K562 (cell line): ENCODE data around the gene KCTD6. TPM values are rescaled to one million over a fixed set of nuclear protein-coding genes. Genes with fewer than 3 reads are reported as not detected.

ENCODE experiments used
- ATAC-seq: fragments of 200-7000 bp; cut with Tn5 transposase; 3 replicates; pipeline ENCODE4 v1.9.1; 2020; ENCODE audit warnings: moderate library complexity
- BruUV-seq: library from RNA; stranded (reverse); fragments of 400-500 nt; replicated peaks from 2 replicates; lab custom pipeline; 2021; lab: Mats Ljungman, UMichigan
- CTCF ChIA-PET: fragments of 300-600 bp; formaldehyde crosslinking; extraction: SDS; loops from one replicate; lab custom pipeline; 2021; ENCODE audit warnings: low intra/inter-chr PET ratio; lab: Yijun Ruan, JAX
- POLR2A ChIA-PET: fragments of 300-600, 350-650 bp; sonication (Branson Sonifier 250); formaldehyde crosslinking; extraction: SDS; loops from one replicate; lab custom pipeline; 2021; ENCODE audit warnings: antibody characterized with exemption, inconsistent platforms; lab: Yijun Ruan, JAX
- DNase-seq, 4 experiments: peaks; one replicate each; pipeline versions ENCODE4 v3.0.0 to v3.0.0-alpha.2; 2011 to 2018; ENCODE audit warnings: low spot score in 3 of 4, mixed read lengths in 3 of 4; ENCODE audit errors: extremely low read depth in 1 of 4
- FAIRE-seq: peaks from 2 replicates; lab custom pipeline; 2011; peaks lifted over from hg19 to GRCh38; lab: Jason Lieb, UNC
- H2AFZ ChIP-seq: 2 replicates; pipeline ENCODE4 v1.6.0; 2011; ENCODE audit warnings: low read depth, low read length, control low read depth, inconsistent platforms
- H3K27ac ChIP-seq: fragments of 200-600 bp; 3 replicates; pipeline ENCODE4 v1.8.0; 2011; ENCODE audit warnings: low read depth, mild to moderate bottlenecking, control low read depth, inconsistent platforms, low read length, moderate library complexity, mixed read lengths; ENCODE audit errors: extremely low read depth
- H3K27me3 ChIP-seq, 2 experiments: fragments of 300-600 bp in 1 of 2; 2 replicates in 1 of 2; 3 replicates in 1 of 2; pipeline versions ENCODE4 v1.6.0 to v1.8.0; 2011; ENCODE audit warnings: inconsistent platforms in 2 of 2, low read length in 2 of 2, mild to moderate bottlenecking in 1 of 2, mixed read lengths in 1 of 2, moderate library complexity in 1 of 2; ENCODE audit not compliant: control insufficient read depth in 2 of 2, insufficient read depth in 2 of 2
- H3K36me3 ChIP-seq: fragments of 300-600 bp; 3 replicates; pipeline ENCODE4 v1.8.0; 2011; ENCODE audit warnings: mild to moderate bottlenecking, low read length, inconsistent platforms; ENCODE audit not compliant: control insufficient read depth, insufficient read depth
- H3K4me1 ChIP-seq, 2 experiments: fragments of 200-600 bp in 1 of 2; replicated peaks in 1 of 2; 2 replicates in 1 of 2; 3 replicates in 1 of 2; pipeline versions ENCODE4 v1.5.1 to v1.8.0; 2011; ENCODE audit warnings: inconsistent platforms in 2 of 2, low read length in 2 of 2, mild to moderate bottlenecking in 1 of 2, mixed read lengths in 1 of 2, moderate library complexity in 1 of 2; ENCODE audit not compliant: control insufficient read depth in 2 of 2, insufficient read depth in 2 of 2
- H3K4me2 ChIP-seq: 2 replicates; pipeline ENCODE4 v1.6.1; 2011; ENCODE audit warnings: low read length, control low read depth, inconsistent platforms, mixed read lengths; ENCODE audit not compliant: insufficient read depth
- H3K4me3 ChIP-seq: fragments of 200-600 bp; sonication (generic), shearing (Covaris generic); 2 replicates; pipeline ENCODE4 v1.5.1; 2016; ENCODE audit warnings: control low read depth, inconsistent platforms
- H3K79me2 ChIP-seq: fragments of 200-600 bp; 3 replicates; pipeline ENCODE4 v1.8.0; 2011; ENCODE audit warnings: low read length, inconsistent platforms; ENCODE audit not compliant: control insufficient read depth, insufficient read depth
- H3K9ac ChIP-seq, 2 experiments: 2 replicates each; pipeline versions ENCODE4 v1.6.0 to v1.6.1; 2011; ENCODE audit warnings: low read depth in 2 of 2, low read length in 2 of 2, control low read depth in 1 of 2, inconsistent platforms in 1 of 2, mild to moderate bottlenecking in 1 of 2, mixed read lengths in 1 of 2; ENCODE audit not compliant: insufficient read depth in 1 of 2
- H3K9me1 ChIP-seq: one replicate; pipeline ENCODE4 v1.6.0; 2011; ENCODE audit warnings: inconsistent platforms, mild to moderate bottlenecking, low read length, moderate library complexity; ENCODE audit not compliant: control insufficient read depth, insufficient read depth
- H3K9me3 ChIP-seq: replicated peaks from 2 replicates; pipeline ENCODE4 v1.5.1; 2011; ENCODE audit warnings: low read depth, low read length, inconsistent platforms; ENCODE audit not compliant: control insufficient read depth, insufficient read depth
- H4K20me1 ChIP-seq: replicated peaks from 2 replicates; pipeline ENCODE4 v1.6.1; 2011; ENCODE audit warnings: low read length, inconsistent platforms, mixed read lengths; ENCODE audit not compliant: control insufficient read depth, insufficient read depth
- BRF1 ChIP-seq: IDR thresholded peaks from 3 replicates; pipeline ENCODE4 v1.6.1; 2011; ENCODE audit warnings: borderline replicate concordance, mild to moderate bottlenecking; ENCODE audit not compliant: insufficient read length; ENCODE audit errors: extremely low read depth
- EHMT2 ChIP-seq: fragments of 450-650 bp; IDR thresholded peaks from 2 replicates; pipeline ENCODE4 v1.6.1; 2018; ENCODE audit warnings: antibody characterized with exemption
- ETV5 ChIP-seq: sonication (generic); formaldehyde crosslinking; IDR thresholded peaks from 2 replicates; pipeline ENCODE4 v1.4.0; 2020; ENCODE audit warnings: low read depth, mild to moderate bottlenecking, missing genetic modification reagents
- FIP1L1 ChIP-seq: fragments of 200-400 bp; formaldehyde crosslinking; IDR thresholded peaks from 2 replicates; pipeline ENCODE4 v1.6.1; 2018; ENCODE audit warnings: mild to moderate bottlenecking, low read depth, low read length; ENCODE audit not compliant: poor library complexity, severe bottlenecking
- FOXK2 ChIP-seq, 2 experiments: fragments of 450-650 bp; IDR thresholded peaks in 1 of 2; conservative IDR thresholded peaks in 1 of 2; 2 replicates each; pipeline ENCODE4 v1.6.1; 2016; ENCODE audit warnings: low read depth in 2 of 2, mild to moderate bottlenecking in 1 of 2
- HMG20B ChIP-seq: fragments of 250-450 bp; sonication (Bioruptor Pico); IDR thresholded peaks from 2 replicates; pipeline ENCODE4 v1.5.0; 2021; ENCODE audit warnings: mild to moderate bottlenecking
- NCOA2 ChIP-seq, 2 experiments: fragments of 450-650 bp; IDR thresholded peaks; 2 replicates each; pipeline ENCODE4 v1.6.1; 2018; ENCODE audit warnings: mild to moderate bottlenecking in 2 of 2, moderate library complexity in 1 of 2; ENCODE audit not compliant: partially characterized antibody in 2 of 2
- POLR2AphosphoS5 ChIP-seq: IDR thresholded peaks from 2 replicates; pipeline ENCODE4 v1.6.1; 2011; ENCODE audit warnings: mild to moderate bottlenecking, low read depth, low read length, moderate library complexity; ENCODE audit not compliant: control insufficient read depth, insufficient read depth
- SMARCC2 ChIP-seq: fragments of 450-650 bp; IDR thresholded peaks from 2 replicates; pipeline ENCODE4 v1.6.1; 2017; ENCODE audit warnings: antibody characterized with exemption, moderate library complexity, mild to moderate bottlenecking, low read depth
- STAT5B ChIP-seq: fragments of 250-450 bp; sonication (Bioruptor Pico); IDR thresholded peaks from 2 replicates; pipeline ENCODE4 v1.8.0; 2021; ENCODE audit warnings: mild to moderate bottlenecking, inconsistent platforms
- TFAM ChIP-seq: fragments of 250-450 bp; sonication (Bioruptor Pico); conservative IDR thresholded peaks from 2 replicates; pipeline ENCODE4 v1.5.0; 2021; ENCODE audit warnings: mild to moderate bottlenecking, moderate library complexity
- U2AF1 ChIP-seq: fragments of 200-400 bp; formaldehyde crosslinking; optimal IDR thresholded peaks from 2 replicates; pipeline ENCODE3; 2017; ENCODE audit warnings: mild to moderate bottlenecking, low read depth, low read length, moderate library complexity
- ZBTB1 ChIP-seq: sonication (generic); formaldehyde crosslinking; IDR thresholded peaks from 2 replicates; pipeline ENCODE4 v1.8.1; 2023; ENCODE audit warnings: missing genetic modification reagents, low read depth, mild to moderate bottlenecking, borderline replicate concordance
- ZNF277 ChIP-seq: fragments of 250-450 bp; sonication (Bioruptor Pico); IDR thresholded peaks from 2 replicates; pipeline ENCODE4 v1.8.0; 2022; ENCODE audit warnings: inconsistent platforms, mild to moderate bottlenecking, moderate library complexity, borderline replicate concordance
- ZNF639 ChIP-seq, 2 experiments: fragments of 200-800 bp in 1 of 2; sonication (Bioruptor generic) in 1 of 2; sonication (generic) in 1 of 2; formaldehyde crosslinking in 1 of 2; IDR thresholded peaks in 1 of 2; conservative IDR thresholded peaks in 1 of 2; 2 replicates each; pipeline versions ENCODE4 v1.5.0 to v1.6.1; 2016 to 2020; ENCODE audit warnings: missing compliant biosample characterization in 1 of 2, missing genetic modification characterization in 1 of 2, missing genetic modification reagents in 1 of 2
- ZNF655 ChIP-seq: fragments of 250-450 bp; sonication (Bioruptor Pico); IDR thresholded peaks from 2 replicates; pipeline ENCODE4 v1.5.0; 2021
- WGBS: fragments of 100-300 bp; shearing (Covaris generic); methylation state at CpG from one replicate; pipeline ENCODE4 v1.1.6; 2016; ENCODE audit warnings: low coverage, mixed read lengths; ENCODE audit not compliant: insufficient coverage; ENCODE audit errors: missing lambda C conversion rate; 5-methylcytosine and 5-hydroxymethylcytosine counted together
- in situ Hi-C: fragments of 300-500 bp; cut with MboI; formaldehyde crosslinking; loops from 4 replicates; pipeline ENCODE4 v1.15.0; 2018; ENCODE audit warnings: inconsistent platforms, mixed read lengths
- intact Hi-C: fragments of 100-400 bp; cut with micrococcal nuclease; formaldehyde crosslinking; loops from 2 replicates; pipeline ENCODE4 v1.14.2; 2022
- polyA plus RNA-seq, 8 experiments: library from polyadenylated mRNA; depleted of rRNA in 4 of 8; stranded (reverse) in 5 of 8; unstranded in 3 of 8; fragments of >200 nt; fragmentation: Nextera tagmentation in 2 of 8; fragmentation: Illumina TruSeq in 1 of 8; extraction: Ambion mirVana in 2 of 8; extraction: Trizol in 1 of 8; gene quantifications; 2 replicates each; pipeline versions ENCODE4 v1.2.1 to v1.2.3, GENCODE V29; 2011 to 2014; ENCODE audit warnings: inconsistent platforms in 1 of 8, missing spikeins in 1 of 8
- total RNA-seq, 7 experiments: library from RNA; depleted of rRNA in 6 of 7; stranded (reverse); fragments of >200 nt in 6 of 7; fragmentation: Illumina TruSeq in 2 of 7; extraction: Trizol in 2 of 7; gene quantifications; 2 replicates each; pipeline versions ENCODE4 v1.2.1 to v1.2.3, GENCODE V29; 2011 to 2021; ENCODE audit warnings: low replicate concordance in 1 of 7

KCTD6 gene
- total and polyA plus RNA-seq, 9 of the 15 experiments (the other 6 are each of a cell fraction or from before 2014, with no cell fraction given), result 2.1 to 5.9 (median 4.5) TPM

- FAIRE-seq (no peak), DNase-seq (no peak), ATAC-seq (no peak)
- no peak overlapping the region for H3K4me3 ChIP-seq
- H3K27me3 ChIP-seq, result no peaks in the 10 kb centered on the region
- no peaks in the 10 kb centered on the region for H3K9me3 ChIP-seq
- no peak overlapping the region for H3K9ac ChIP-seq
- no peak overlapping the region for H3K4me2 ChIP-seq
- ChIA-PET CTCF (no interaction called here), POLR2A (interaction anchor here (0.6 kb wide), 1 partner anchor 126 kb away, joined by 3 read pairs; no protein-coding TSS in a partner anchor)
- no peaks in the 10 kb centered on the region for H3K9me1 ChIP-seq
- H2AFZ ChIP-seq, result 0 out of 2 replicates have a peak overlapping the region, but pooled peaks have one; percentile 58
- no peaks in the 10 kb centered on the region for H3K36me3 ChIP-seq
- peaks cover 12 to 15% of the 10 kb centered on the region in 2 experiments; a peak in 4 of 5 replicates for H3K4me1 ChIP-seq
- TF ChIP-seq ZNF639 (CRISPR knock-in tag; conservative IDR thresholded peaks at IDR 0.05 in 1 of 2, IDR thresholded peaks at IDR 0.05 in 1 of 2) (no peak), ZNF655 (CRISPR knock-in tag) (no peak), ETV5 (CRISPR knock-in tag) (no peak), NCOA2 (IDR thresholded peaks at IDR 0.05; ENCODE audit: partially characterized antibody in 2 of 2) (no peak), SMARCC2 (no peak), FOXK2 (conservative IDR thresholded peaks at IDR 0.05 in 1 of 2, IDR thresholded peaks at IDR 0.05 in 1 of 2; ENCODE audit: low read depth in 2 of 2) (no peak), U2AF1 (no peak), ZBTB1 (CRISPR knock-in tag) (no peak), EHMT2 (no peak), FIP1L1 (no peak), TFAM (no peak), BRF1 (no peak), POLR2AphosphoS5 (no peak), STAT5B (CRISPR knock-in tag) (no peak), ZNF277 (CRISPR knock-in tag) (no peak), HMG20B (no peak)
- H3K79me2 ChIP-seq, result no peaks in the 10 kb centered on the region
- H4K20me1 ChIP-seq, result no peaks in the 10 kb centered on the region
- in situ Hi-C loops (no loop called here), intact Hi-C loops (no loop called here)
- BruUV-seq, result no TSS peak
- no peak overlapping the region for H3K27ac ChIP-seq
- 62% methylated on average over 5 of the region's 6 CpGs for WGBS
These were observed 6.0 kb upstream of the KCTD6 start for GRCh38 chr3:58485801-58486435.
